GM12878 (cell line): Measurements from ENCODE around the gene PYGB. TPM values are rescaled to one million over a fixed set of nuclear protein-coding genes. Genes with fewer than 3 reads are reported as not detected.
A peak's percentile ranks its signal among the peaks of the same experiment; 100 is the strongest.

ENCODE experiments used
- ATAC-seq: fragments of 200-7000 bp; cut with Tn5 transposase; 3 replicates; pipeline ENCODE4 v1.9.1; 2020; ENCODE audit warnings: mild to moderate bottlenecking, moderate library complexity
- BruUV-seq: library from RNA; stranded (reverse); fragments of 400-500 nt; replicated peaks from 2 replicates; lab custom pipeline; 2021; lab: Mats Ljungman, UMichigan
- CTCF ChIA-PET: fragments of 300-600 bp; sonication (Branson Sonifier 250); formaldehyde crosslinking; extraction: SDS; loops from one replicate; lab custom pipeline; 2021; ENCODE audit warnings: inconsistent platforms; lab: Yijun Ruan, JAX
- POLR2A ChIA-PET: fragments of 350-600 bp; formaldehyde crosslinking; extraction: SDS; loops from one replicate; lab custom pipeline; 2021; ENCODE audit warnings: inconsistent platforms; lab: Charles Lee
- RAD21 ChIA-PET: fragments of 300-600 bp; sonication (Branson Sonifier 250); formaldehyde crosslinking; loops from one replicate; lab custom pipeline; 2023; ENCODE audit warnings: antibody characterized with exemption; ENCODE audit not compliant: unreplicated experiment; lab: Charles Lee
- SMC1A ChIA-PET: fragments of 300-600 bp; sonication (Branson Sonifier 250); formaldehyde crosslinking; loops from one replicate; lab custom pipeline; 2023; ENCODE audit not compliant: unreplicated experiment, uncharacterized antibody; lab: Charles Lee
- DNase-seq: peaks from one replicate; pipeline ENCODE4 v3.0.0-alpha.2; 2011; ENCODE audit warnings: low read depth, low spot score
- FAIRE-seq: peaks from 3 replicates; lab custom pipeline; 2011; peaks lifted over from hg19 to GRCh38; lab: Jason Lieb, UNC
- H2AFZ ChIP-seq: 2 replicates; pipeline ENCODE4 v1.6.0; 2011; ENCODE audit warnings: low read depth, low read length, control low read depth; ENCODE audit not compliant: control insufficient read depth
- H3K27ac ChIP-seq: 2 replicates; pipeline ENCODE4 v1.5.1; 2011; ENCODE audit warnings: control low read depth; ENCODE audit not compliant: control insufficient read depth, insufficient read depth
- H3K27me3 ChIP-seq, 2 experiments: replicated peaks in 1 of 2; 2 replicates each; pipeline versions ENCODE4 v1.6.0 to v1.6.1; 2011; ENCODE audit warnings: low read length in 1 of 2; ENCODE audit not compliant: control insufficient read depth in 2 of 2, insufficient read depth in 2 of 2
- H3K36me3 ChIP-seq, 2 experiments: 2 replicates each; pipeline ENCODE4 v1.5.1; 2011; ENCODE audit warnings: low read length in 1 of 2; ENCODE audit not compliant: control insufficient read depth in 2 of 2, insufficient read depth in 2 of 2
- H3K4me1 ChIP-seq: 2 replicates; pipeline ENCODE4 v1.6.1; 2011; ENCODE audit warnings: mild to moderate bottlenecking, low read length, moderate library complexity, mixed read lengths; ENCODE audit not compliant: control insufficient read depth, insufficient read depth
- H3K4me2 ChIP-seq: 2 replicates; pipeline ENCODE4 v1.6.0; 2011; ENCODE audit warnings: control low read depth; ENCODE audit not compliant: control insufficient read depth, insufficient read depth
- H3K4me3 ChIP-seq: fragments of 200-600 bp; sonication (generic); 2 replicates; pipeline ENCODE4 v1.5.1; 2016
- H3K79me2 ChIP-seq: 2 replicates; pipeline ENCODE4 v1.6.0; 2011; ENCODE audit warnings: low read length; ENCODE audit not compliant: control insufficient read depth, insufficient read depth
- H3K9ac ChIP-seq: 2 replicates; pipeline ENCODE4 v1.8.0; 2011; ENCODE audit warnings: low read length, control low read depth, mixed read lengths; ENCODE audit not compliant: control insufficient read depth, insufficient read depth
- H3K9me3 ChIP-seq: replicated peaks from 3 replicates; pipeline ENCODE4 v1.5.1; 2011; ENCODE audit warnings: mild to moderate bottlenecking, low read length; ENCODE audit not compliant: control insufficient read depth, insufficient read depth
- H4K20me1 ChIP-seq: 2 replicates; pipeline ENCODE4 v1.6.0; 2011; ENCODE audit not compliant: control insufficient read depth, insufficient read depth
- CHD2 ChIP-seq: IDR thresholded peaks from 2 replicates; pipeline ENCODE4 v1.6.1; 2011; ENCODE audit warnings: low read depth, low read length, improper control_type of control experiment, borderline replicate concordance
- EP300 ChIP-seq, 2 experiments: fragments of 150-350 bp in 1 of 2; IDR thresholded peaks; 2 replicates each; pipeline ENCODE4 v1.6.1; 2011 to 2012; ENCODE audit warnings: low read depth in 2 of 2, low read length in 2 of 2, borderline replicate concordance in 1 of 2, improper control_type of control experiment in 1 of 2, inconsistent platforms in 1 of 2; ENCODE audit not compliant: control insufficient read depth in 1 of 2
- EZH2 ChIP-seq: IDR thresholded peaks from 2 replicates; pipeline ENCODE4 v1.6.1; 2012; ENCODE audit warnings: low read depth, mild to moderate bottlenecking, control low read depth, inconsistent platforms, low read length, borderline replicate concordance; ENCODE audit not compliant: control insufficient read depth
- NR2C1 ChIP-seq: fragments of 450-650 bp; IDR thresholded peaks from 2 replicates; pipeline ENCODE4 v1.6.1; 2017; ENCODE audit warnings: antibody characterized with exemption, mild to moderate bottlenecking, moderate library complexity
- POU2F2 ChIP-seq: IDR thresholded peaks from 3 replicates; pipeline ENCODE4 v1.6.1; 2011; ENCODE audit warnings: low read depth, mild to moderate bottlenecking, low read length, borderline replicate concordance
- RUNX3 ChIP-seq: IDR thresholded peaks from 2 replicates; pipeline ENCODE4 v1.6.1; 2012; ENCODE audit warnings: low read length, inconsistent platforms
- SIX5 ChIP-seq: IDR thresholded peaks from 2 replicates; pipeline ENCODE4 v1.6.1; 2011; ENCODE audit warnings: mild to moderate bottlenecking, low read depth, low read length, moderate library complexity; ENCODE audit not compliant: severe bottlenecking
- SMC3 ChIP-seq: IDR thresholded peaks from 2 replicates; pipeline ENCODE4 v1.6.1; 2011; ENCODE audit warnings: low read length, improper control_type of control experiment, borderline replicate concordance
- SP1 ChIP-seq: IDR thresholded peaks from one replicate; pipeline ENCODE4 v1.6.1; 2011; ENCODE audit warnings: low read depth, low read length
- TARDBP ChIP-seq: IDR thresholded peaks from 2 replicates; pipeline ENCODE4 v1.6.1; 2016; ENCODE audit warnings: borderline replicate concordance
- TCF12 ChIP-seq: IDR thresholded peaks from 2 replicates; pipeline ENCODE4 v1.6.1; 2011; ENCODE audit warnings: low read depth, mild to moderate bottlenecking, low read length
- YBX1 ChIP-seq: fragments of 450-650 bp; IDR thresholded peaks from 2 replicates; pipeline ENCODE4 v1.6.1; 2016; ENCODE audit warnings: antibody characterized with exemption
- ZNF217 ChIP-seq: fragments of 450-650 bp; IDR thresholded peaks from 2 replicates; pipeline ENCODE4 v1.6.1; 2017; ENCODE audit warnings: antibody characterized with exemption, mild to moderate bottlenecking
- WGBS: methylation state at CpG from one replicate; pipeline ENCODE4 v1.1.6; 2016; ENCODE audit warnings: low lambda C conversion rate; ENCODE audit not compliant: insufficient replicate concordance, insufficient coverage; ENCODE audit errors: missing lambda C conversion rate; 5-methylcytosine and 5-hydroxymethylcytosine counted together
- in situ Hi-C: fragments of 300-500 bp; cut with MboI; formaldehyde crosslinking; loops from 9 replicates; pipeline ENCODE4 v1.14.3; 2018; ENCODE audit warnings: mixed read lengths
- intact Hi-C: fragments of 100-400 bp; cut with micrococcal nuclease; formaldehyde crosslinking; loops from one replicate; pipeline ENCODE4 v1.14.2; 2022; ENCODE audit not compliant: unreplicated experiment
- polyA plus RNA-seq, 11 experiments: library from polyadenylated mRNA; depleted of rRNA in 4 of 11; unstranded in 6 of 11; stranded (reverse) in 5 of 11; fragments of >200 nt; fragmentation: Nextera tagmentation in 4 of 11; fragmentation: Illumina TruSeq in 1 of 11; extraction: Ambion mirVana in 4 of 11; extraction: Trizol in 1 of 11; gene quantifications; 1 replicate in 1 of 11; 2 replicates in 10 of 11; pipeline versions ENCODE4 v1.2.1 to v1.2.3, GENCODE V29; 2011 to 2016; ENCODE audit warnings: inconsistent platforms in 2 of 11, missing spikeins in 2 of 11, low read depth in 1 of 11
- total RNA-seq, 4 experiments: library from RNA; depleted of rRNA in 3 of 4; stranded (reverse); fragments of >200 nt in 3 of 4; fragmentation: Illumina TruSeq in 1 of 4; extraction: Trizol in 1 of 4; gene quantifications; 2 replicates each; pipeline versions ENCODE4 v1.2.1 to v1.2.3, GENCODE V29; 2013 to 2021
- TF ChIP-seq, protein P1 (sequence below): fragments of 450-650 bp; IDR thresholded peaks from 2 replicates; pipeline ENCODE4 v1.6.1; 2018; ENCODE audit warnings: mild to moderate bottlenecking, low read depth, moderate library complexity; ENCODE audit not compliant: partially characterized antibody
- TF ChIP-seq, protein P2 (sequence below): fragments of 450-650 bp; IDR thresholded peaks from 2 replicates; pipeline ENCODE4 v1.6.1; 2016; ENCODE audit warnings: mild to moderate bottlenecking, moderate library complexity, borderline replicate concordance

PYGB gene
- total and polyA plus RNA-seq, 10 of the 15 experiments (the other 5 are each of a cell fraction or from before 2014, with no cell fraction given) = 0.34 to 33.5 (median 21.8) TPM

DNA sequence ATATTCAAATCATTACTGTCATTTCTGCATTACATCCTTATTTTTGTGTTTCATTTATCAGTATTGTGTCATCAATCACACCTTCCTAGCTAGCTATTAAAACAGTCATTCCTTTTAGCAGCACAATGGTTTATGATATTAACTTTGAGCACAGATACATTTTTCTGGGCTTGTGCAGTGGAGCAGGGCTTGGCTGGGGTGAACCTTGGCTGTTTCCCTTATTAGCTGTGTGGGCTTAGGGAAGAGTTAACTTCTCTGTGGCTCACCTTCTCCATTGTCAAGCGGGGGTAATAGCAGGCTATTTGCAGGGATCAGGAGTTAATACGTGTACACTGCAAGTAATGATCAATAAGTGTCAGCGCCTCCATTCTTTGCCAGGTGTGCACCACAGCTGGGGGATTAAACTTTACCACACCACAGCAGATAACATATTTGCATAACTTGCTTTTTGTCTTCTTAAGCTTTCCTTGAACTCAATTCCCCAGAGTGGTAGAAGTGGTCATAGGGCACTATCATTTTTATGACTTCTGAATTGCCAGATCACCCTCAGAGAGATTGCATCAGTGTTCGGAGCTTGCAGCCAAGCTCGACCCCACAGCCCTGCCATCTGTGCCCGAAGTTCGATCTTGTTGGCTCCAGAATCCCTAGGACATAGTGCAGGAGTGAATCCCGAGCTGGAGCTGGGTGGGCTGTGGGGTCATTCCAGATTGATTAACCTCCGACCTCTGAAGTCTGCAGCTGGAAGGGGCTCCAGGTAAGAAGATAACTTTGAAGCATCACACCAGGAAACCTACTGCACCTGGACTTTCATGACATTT lies 1.5 kb upstream of the PYGB start:
- Histone ChIP-seq H3K4me3 (no peak overlapping the region), H2AFZ (no peak overlapping the region), H4K20me1 (0 out of 2 replicates have a peak, but pooled peaks cover 1% of the 10 kb centered on the region), H3K4me1 (peaks cover 17% of the 10 kb centered on the region), H3K9me3 (no peaks in the 10 kb centered on the region), H3K79me2 (peaks cover 24% of the 10 kb centered on the region), H3K36me3 (no peaks in the 10 kb centered on the region), H3K4me2 (peak overlapping the region; percentile 98), H3K27me3 (no peaks in the 10 kb centered on the region), H3K9ac (no peak overlapping the region)
- DNase-seq = no peak
- no TSS peak for BruUV-seq
- SMC1A ChIA-PET = interaction anchor here (1.2 to 3.1 kb wide), 5 partner anchors 42 to 191 kb away, joined by 3 to 11 read pairs (median 4); partner anchors contain the start of gene ENTPD6
- FAIRE-seq = peak; percentile 61
- WGBS = 10% methylated on average over 9 of the region's 9 CpGs
- CTCF ChIA-PET = interaction anchor here (0.9 to 1.5 kb wide), 6 partner anchors 16 to 251 kb away, joined by 3 to 6 read pairs (median 4); no protein-coding TSS in a partner anchor
- intact Hi-C loops = loop anchor here (5.0 to 10.0 kb wide), 2 partner anchors 52 to 151 kb away; partner anchors contain the start of gene ENTPD6
- ATAC-seq = no peak
- POLR2A ChIA-PET = interaction anchor here (1.3 to 2.1 kb wide), 2 partner anchors 41 to 43 kb away, joined by 4 to 5 read pairs; no protein-coding TSS in a partner anchor
- TF ChIP-seq TARDBP (no peak), TCF12 (0 out of 2 replicates have a peak, but pooled peaks have one; percentile 36), EZH2 (no peak), SMC3 (no peak), NR2C1 (no peak), POU2F2 (0 out of 3 replicates have a peak, but pooled peaks have one; percentile 32), ZNF217 (no peak), CHD2 (no peak), RUNX3 (0 out of 2 replicates have a peak, but pooled peaks have one; percentile 9), SIX5 (no peak), YBX1 (no peak), SP1 (no peak), EP300 (IDR thresholded peaks at IDR 0.05; ENCODE audit: borderline replicate concordance in 1 of 2, control insufficient read depth in 1 of 2, low read depth in 2 of 2, low read length in 2 of 2) (no peak)
- TF ChIP-seq, protein P1, sequence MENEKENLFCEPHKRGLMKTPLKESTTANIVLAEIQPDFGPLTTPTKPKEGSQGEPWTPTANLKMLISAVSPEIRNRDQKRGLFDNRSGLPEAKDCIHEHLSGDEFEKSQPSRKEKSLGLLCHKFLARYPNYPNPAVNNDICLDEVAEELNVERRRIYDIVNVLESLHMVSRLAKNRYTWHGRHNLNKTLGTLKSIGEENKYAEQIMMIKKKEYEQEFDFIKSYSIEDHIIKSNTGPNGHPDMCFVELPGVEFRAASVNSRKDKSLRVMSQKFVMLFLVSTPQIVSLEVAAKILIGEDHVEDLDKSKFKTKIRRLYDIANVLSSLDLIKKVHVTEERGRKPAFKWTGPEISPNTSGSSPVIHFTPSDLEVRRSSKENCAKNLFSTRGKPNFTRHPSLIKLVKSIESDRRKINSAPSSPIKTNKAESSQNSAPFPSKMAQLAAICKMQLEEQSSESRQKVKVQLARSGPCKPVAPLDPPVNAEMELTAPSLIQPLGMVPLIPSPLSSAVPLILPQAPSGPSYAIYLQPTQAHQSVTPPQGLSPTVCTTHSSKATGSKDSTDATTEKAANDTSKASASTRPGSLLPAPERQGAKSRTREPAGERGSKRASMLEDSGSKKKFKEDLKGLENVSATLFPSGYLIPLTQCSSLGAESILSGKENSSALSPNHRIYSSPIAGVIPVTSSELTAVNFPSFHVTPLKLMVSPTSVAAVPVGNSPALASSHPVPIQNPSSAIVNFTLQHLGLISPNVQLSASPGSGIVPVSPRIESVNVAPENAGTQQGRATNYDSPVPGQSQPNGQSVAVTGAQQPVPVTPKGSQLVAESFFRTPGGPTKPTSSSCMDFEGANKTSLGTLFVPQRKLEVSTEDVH = no peak
- TF ChIP-seq, protein P2, sequence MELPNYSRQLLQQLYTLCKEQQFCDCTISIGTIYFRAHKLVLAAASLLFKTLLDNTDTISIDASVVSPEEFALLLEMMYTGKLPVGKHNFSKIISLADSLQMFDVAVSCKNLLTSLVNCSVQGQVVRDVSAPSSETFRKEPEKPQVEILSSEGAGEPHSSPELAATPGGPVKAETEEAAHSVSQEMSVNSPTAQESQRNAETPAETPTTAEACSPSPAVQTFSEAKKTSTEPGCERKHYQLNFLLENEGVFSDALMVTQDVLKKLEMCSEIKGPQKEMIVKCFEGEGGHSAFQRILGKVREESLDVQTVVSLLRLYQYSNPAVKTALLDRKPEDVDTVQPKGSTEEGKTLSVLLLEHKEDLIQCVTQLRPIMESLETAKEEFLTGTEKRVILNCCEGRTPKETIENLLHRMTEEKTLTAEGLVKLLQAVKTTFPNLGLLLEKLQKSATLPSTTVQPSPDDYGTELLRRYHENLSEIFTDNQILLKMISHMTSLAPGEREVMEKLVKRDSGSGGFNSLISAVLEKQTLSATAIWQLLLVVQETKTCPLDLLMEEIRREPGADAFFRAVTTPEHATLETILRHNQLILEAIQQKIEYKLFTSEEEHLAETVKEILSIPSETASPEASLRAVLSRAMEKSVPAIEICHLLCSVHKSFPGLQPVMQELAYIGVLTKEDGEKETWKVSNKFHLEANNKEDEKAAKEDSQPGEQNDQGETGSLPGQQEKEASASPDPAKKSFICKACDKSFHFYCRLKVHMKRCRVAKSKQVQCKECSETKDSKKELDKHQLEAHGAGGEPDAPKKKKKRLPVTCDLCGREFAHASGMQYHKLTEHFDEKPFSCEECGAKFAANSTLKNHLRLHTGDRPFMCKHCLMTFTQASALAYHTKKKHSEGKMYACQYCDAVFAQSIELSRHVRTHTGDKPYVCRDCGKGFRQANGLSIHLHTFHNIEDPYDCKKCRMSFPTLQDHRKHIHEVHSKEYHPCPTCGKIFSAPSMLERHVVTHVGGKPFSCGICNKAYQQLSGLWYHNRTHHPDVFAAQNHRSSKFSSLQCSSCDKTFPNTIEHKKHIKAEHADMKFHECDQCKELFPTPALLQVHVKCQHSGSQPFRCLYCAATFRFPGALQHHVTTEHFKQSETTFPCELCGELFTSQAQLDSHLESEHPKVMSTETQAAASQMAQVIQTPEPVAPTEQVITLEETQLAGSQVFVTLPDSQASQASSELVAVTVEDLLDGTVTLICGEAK = no peak
- TF ChIP-seq, all 136 proteins: peak for 3
- in situ Hi-C loops = no loop called here
- no peak overlapping the region for H3K27ac ChIP-seq
- RAD21 ChIA-PET = interaction anchor here (0.7 to 1.7 kb wide), 4 partner anchors 42 to 253 kb away, joined by 3 to 4 read pairs (median 3); partner anchors contain the start of gene ABHD12
